HG02938 (cell line): Measurements from ENCODE around the gene RALGAPB.
A peak's percentile ranks its signal among the peaks of the same experiment; 100 is the strongest.
"Not testable (repeated sequence)": the region's sequence is repeated elsewhere in the genome, so short reads cannot be mapped to it uniquely, and the experiment has no call there.

Experiments
- ATAC-seq: cut with Tn5 transposase; IDR thresholded peaks from one replicate; pipeline ENCODE4 v1.9.1; 2021; ENCODE audit warnings: mild to moderate bottlenecking, moderate library complexity; ENCODE audit not compliant: unreplicated experiment

RALGAPB gene

DNA sequence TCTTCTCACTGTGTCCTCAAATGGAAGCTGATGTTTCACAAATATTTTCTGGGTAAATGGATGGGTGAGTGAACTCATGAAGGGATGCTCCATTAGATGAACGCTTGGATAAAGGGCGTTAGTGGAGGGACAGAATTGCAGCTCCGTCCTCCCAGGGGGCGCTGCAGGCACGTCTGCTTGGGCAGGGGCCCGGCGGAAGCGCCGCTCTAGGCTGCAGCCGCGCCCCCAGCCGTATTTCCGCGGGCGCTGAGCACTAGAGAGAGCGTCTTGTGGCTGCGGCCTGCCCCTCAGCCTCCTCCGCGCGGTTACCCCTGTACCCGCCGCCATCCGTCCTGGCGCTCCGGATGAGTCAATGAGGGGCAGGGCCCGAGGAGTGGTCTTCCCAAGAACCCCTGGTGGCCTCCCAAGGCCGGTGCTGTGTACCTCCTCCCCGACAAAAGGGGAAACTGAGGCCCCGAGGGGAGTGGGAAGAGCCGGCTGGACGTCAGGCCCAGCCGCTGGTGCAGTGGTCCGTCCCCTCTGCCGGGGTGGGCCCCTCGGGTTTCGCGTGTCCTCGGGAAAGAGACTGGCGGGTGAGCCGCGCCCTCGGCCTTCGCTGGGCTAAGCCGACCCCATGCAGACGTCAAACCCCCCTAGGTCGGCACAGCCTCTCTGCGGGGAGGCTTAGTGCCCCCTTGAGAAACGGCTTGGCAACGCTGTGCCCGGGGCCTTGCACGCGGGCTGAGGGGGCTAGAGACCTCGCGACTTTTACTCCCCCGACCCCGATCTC is 26.0 kb upstream of the RALGAPB start:
- peak; percentile 76 for ATAC-seq

DNA sequence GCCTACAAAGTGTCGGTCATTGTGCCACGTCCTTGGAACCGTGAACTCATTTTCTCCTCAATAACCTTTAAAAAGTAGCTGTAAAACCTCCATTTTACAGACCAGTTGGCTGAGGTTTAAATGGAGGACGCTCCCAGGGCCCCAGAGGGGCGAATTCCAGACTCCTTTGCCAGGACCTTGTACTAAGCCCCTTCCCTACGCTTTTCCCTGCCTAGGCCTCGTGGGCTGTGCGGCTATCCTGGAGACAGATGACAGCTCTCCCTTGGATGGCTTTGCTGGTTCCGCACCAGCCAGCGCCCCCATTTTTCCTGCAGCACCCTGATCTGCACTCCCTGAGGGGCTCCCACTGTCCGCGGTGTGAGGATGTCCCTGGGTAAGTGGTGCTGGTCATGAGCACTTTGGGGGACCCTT is 25.4 kb upstream of the RALGAPB start:
- ATAC-seq, result no peak

DNA sequence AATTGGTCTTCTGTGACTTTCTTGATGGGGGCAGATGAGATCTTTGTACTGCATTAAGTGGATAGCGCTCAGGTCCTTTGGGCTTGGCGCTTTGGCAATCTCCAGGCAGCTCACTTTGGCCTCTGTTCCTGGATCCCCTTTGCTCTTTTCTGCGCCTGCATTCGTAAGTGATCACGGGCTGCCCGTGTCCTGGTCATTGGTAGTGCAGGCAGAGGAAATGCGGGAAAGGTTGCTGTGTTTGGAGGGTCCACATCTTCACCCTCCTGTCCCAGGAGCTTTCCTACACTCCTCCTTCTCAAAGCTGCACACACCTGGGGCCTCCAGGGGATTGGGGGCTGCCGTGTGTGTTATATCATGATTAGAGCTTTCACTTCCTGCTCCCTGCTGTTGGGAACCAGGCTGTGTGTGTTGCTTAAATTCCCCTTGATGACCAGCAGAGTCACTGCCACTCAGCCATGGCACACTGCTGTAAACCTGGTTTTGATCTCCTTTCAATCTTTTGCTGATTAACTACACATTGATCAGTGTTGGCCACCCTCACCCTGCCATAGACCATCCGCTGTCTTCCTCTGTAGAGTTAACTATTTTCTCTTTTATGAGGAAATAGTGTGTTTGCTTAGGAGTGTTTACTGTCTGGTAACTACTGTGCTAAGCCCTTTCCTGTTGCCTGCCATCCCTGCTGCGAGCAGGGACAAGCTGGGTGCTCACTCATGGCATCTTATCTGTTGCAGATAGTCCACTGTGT is 24.5 kb upstream of the RALGAPB start:
- ATAC-seq, result no peak

DNA sequence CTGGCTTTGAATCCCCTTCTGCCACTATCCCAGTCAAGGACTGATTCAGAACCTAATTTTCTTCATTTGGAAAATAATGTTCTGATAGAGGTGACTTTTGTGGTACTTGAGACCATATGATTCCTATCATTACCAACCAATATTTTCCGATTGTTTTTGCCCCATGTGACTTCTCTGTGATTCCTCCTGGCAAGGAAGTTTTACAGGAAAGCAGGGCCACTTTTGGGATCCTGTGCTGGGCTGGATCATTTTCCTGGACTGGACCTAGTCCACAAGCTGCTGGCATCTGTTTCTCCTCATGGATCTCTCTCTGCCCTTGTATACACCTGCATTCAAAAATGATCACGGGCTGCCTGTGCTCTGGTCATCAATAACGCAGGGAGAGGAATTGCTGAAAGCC is 23.6 kb upstream of the RALGAPB start:
- ATAC-seq, result no peak

DNA sequence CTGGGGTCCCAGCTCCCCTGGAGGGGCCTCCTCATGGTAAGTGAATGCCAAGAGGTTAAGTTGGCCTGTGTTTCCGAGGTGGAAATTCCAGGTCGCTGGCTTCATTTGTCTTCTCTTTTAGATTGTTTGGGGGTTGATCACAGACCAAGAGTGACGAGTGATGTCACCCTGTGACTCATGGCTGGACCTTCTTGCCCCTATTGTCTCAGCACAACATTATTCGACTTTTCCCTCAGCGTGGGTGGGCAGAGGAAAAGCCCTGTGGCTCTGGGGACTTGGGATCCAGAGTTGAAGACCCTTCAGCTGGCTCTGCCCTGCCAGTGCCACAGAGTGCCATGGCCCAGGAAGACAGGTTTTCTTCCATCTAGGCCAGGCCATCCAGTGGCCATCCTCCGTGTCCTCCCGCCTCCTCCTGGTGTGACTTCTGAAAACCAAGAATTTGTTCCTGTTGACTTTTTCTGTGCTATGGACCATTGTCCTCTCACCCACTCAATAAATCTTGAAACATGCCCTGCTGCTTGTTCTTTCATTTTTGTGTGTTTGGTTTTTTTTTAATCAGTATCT is 22.1 kb upstream of the RALGAPB start:
- ATAC-seq, result no peak

DNA sequence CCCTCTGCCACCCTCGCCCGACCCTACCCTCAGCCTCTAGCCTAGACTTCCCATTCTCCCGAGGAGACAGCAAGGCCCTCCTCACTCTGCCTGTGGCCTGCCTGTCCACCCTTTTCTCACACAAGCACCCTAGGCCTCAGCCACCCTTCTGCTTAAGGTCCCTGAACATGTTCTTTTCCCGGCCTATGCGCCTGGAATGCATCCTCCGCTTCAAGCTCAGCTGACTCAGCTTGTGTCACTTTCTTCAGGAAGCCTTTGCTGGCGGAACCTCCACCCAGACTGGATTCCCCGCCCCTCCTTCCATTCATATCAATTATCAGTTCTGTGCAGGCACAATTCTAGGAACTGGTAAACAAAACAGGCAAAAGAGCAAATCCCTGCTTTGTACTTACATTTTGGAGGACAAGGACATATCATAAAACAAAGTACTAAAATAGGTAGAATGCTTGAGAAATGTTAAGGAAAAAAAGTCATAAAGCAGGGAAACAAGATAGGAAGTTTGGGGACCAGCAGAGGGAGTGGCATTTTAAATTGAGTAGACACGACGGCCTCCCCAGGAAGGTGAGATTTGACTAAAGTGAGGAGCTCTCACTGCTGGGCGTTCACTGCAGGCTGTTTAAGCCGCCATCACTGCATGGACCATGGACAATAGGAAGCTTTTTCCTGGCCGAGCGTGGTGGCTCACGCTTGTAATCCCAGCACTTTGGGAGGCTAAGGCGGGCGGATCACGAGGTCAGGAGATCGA is 19.6 kb upstream of the RALGAPB start:
- ATAC-seq, result no peak

DNA sequence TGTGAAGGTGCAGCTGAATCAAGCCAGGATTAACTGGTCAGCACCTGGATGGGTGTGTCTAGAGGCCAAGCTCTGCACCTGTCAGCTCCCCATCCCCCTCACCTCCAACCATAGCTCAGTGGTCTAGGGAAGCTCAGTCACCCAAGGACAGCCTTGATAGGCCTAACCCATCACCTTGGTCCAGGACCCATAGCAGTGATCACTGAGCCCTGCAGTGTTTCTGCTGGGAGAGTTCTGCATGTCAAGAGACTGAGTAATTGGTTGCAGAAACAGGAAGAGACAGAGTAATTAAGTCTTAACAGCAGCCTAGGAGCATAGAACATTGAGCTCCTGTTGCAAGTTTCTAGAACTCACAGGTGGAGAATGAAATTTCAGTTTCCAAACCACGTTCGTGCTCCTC is 18.7 kb upstream of the RALGAPB start:
- no peak for ATAC-seq

DNA sequence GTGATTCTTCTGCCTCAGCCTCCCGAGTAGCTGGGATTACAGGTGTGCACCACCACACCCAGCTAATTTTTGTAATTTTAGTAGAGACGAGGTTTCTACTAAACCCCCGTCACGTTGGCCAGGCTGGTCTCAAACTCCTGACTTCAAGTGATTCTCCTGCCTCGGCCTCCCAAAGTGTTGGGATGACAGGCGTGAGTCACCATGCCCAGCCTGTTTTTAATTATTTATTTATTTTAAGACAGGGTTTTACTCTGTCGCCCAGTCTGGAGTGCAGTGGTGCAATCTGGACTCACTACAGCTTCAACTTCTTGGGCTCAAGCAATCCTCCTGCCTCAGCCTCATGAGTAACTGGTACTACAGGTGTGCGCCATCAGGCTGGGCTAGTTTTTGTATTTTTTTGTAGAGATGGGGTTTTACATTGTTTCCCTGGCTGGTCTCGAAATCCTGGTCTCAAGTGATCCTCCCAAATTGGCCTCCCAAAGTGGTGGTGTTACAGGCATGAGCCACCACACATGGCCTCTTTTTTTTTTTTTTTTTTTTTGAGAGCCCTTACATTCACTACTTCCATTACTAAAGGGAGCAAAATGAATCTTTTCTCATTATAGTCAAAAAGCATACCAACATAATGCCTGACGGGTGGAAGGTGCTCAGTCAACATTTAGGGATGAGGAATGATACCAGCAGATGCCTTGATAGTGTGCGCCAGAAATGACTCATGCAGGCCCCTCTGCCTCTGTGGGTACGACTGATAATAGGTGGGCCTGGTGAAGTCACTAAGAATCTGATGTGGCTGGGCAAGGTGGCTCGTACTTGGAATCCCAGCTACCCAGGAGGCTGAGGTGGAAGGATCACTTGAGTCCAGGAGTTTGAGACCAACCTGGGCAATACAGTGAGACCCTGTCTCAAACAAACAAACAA is 17.8 kb upstream of the RALGAPB start:
- ATAC-seq, result no peak

DNA sequence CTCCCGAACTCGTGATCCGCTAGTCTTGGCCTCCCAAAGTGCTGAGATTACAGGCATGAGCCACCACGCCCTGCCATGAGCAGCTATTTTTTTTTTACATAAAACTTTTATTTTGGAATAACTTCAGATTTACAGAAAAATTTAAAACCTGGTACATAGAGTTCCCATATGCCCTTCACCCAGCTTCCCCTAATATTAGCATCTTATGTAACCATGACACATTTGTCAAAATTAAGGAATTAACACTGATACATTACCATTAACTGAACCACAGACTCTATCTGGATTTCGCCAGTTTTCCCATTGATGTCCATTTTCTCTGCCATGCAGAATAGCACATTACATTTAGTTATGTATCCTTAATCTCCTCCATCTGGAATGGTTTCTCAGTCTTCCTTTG is 14.3 kb upstream of the RALGAPB start:
- no peak for ATAC-seq

DNA sequence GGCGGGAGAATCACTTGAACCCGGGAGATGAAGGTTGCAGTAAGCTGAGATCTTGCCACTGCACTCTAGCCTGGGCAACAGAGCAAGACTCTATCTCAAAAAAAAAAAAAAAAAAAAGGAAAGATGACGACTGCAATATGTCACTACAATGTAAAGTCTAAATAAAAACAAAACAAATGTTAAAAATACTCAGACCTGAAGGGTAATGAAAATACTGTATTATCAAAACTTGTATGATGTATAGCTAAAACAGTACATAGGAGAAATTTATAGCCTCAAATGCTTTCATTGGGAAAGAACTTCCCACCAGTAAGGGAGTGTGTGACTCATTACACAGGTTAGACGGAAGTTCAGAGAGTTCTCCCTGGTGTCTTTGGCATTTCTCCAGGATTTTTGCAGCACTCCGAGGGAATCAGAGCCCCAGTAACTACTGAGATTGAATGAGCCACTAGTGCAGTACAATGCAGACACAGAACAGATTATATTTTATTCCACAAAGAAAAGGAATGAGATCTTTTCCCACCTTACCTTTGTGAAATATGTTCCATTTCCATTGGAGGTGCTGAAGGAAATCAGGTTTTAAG is 12.5 kb upstream of the RALGAPB start:
- ATAC-seq, result no peak

DNA sequence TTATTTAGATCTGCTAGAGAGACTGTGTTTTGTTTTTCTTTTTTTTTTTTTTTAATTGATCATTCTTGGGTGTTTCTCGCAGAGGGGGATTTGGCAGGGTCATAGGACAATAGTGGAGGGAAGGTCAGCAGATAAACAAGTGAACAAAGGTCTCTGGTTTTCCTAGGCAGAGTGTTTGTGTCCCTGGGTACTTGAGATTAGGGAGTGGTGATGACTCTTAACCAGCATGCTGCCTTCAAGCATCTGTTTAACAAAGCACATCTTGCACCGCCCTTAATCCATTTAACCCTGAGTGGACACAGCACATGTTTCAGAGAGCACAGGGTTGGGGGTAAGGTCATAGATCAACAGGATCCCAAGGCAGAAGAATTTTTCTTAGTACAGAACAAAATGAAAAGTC is 12.0 kb upstream of the RALGAPB start:
- not testable (repeated sequence) for ATAC-seq

DNA sequence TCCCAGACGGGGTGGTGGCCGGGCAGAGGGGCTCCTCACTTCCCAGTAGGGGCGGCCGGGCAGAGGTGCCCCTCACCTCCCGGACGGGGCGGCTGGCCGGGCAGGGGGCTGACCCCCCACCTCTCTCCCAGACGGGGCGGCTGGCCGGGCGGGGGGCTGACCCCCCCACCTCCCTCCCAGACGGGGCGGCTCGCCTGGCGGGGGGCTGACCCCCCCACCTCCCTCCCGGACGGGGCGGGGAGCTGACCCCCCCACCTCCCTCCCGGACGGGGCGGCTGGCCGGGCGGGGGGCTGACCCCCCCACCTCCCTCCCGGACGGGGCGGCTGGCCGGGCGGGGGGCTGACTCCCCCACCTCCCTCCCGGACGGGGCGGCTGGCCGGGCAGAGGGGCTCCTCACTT is 11.5 kb upstream of the RALGAPB start:
- ATAC-seq, result not testable (repeated sequence)

DNA sequence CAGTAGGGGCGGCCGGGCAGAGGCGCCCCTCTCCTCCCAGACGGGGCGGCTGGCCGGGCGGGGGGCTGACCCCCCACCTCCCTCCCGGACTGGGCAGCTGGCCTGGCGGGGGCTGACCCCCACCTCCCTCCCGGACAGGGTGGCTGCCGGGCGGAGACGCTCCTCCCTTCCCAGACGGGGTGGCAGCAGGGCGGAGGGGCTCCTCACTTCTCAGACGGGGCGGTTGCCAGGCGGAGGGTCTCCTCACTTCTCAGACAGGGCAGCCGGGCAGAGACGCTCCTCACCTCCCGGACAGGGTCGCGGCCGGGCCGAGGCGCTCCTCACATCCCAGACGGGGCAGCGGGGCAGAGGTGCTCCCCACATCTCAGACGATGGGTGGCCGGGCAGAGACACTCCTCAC is 11.1 kb upstream of the RALGAPB start:
- ATAC-seq, result not testable (repeated sequence)

DNA sequence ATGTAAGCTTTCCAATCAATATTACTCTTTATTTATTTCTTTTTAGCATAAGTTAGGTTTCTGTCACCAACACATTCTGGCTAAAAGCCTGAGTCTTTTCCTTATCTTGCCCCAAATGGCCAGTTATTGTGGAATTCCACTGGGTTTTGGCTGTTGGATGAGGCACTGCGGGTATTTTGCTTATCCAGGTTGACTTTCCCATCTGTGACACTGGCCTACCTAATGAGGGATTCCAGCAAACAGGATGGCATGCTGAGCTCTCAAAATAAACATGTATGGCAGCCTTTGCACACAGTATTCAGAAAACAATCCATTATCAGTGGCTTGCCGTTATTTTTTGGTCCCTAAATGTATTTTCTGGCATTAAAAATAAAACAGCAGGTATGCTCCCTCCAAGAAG is 6.5 kb upstream of the RALGAPB start:
- no peak for ATAC-seq

DNA sequence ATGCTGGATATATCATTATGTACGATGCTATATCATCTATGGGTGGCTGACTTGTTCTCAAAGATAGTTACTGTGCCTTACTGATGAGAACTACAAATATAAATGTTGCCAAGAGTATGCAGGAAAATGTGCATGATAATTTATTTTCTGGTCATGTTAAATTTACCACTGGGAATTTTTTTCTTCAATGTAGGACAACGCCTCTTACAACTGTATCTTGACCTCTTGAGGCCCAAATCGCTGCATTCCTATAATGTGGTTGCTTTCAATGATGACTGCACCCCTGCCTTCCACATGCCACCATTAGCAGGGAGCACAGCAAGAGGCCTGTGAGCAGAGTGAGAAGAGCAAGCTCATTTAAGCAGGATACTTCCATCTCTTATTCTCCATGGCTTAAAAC is 5.7 kb upstream of the RALGAPB start:
- ATAC-seq, result no peak

DNA sequence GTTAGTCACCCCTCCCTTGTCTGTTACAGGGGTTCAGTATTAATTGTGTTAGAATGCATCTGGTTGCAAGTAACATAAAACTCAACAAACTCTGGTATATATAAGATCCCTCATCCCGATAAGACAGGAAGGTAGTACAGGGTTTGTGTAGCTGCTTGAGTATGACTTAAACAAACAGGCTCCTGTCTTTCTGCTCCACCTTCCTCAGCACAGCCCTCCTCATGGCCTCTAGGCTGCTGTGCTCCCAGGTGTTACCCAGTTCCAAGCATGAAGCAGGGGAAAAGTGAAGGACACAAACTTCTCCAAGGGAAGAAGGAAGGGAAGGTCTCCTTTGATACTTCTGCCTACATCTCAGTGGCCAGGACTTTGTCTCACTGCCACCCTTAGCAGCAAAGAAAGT is 1.4 kb upstream of the RALGAPB start:
- ATAC-seq, result no peak

DNA sequence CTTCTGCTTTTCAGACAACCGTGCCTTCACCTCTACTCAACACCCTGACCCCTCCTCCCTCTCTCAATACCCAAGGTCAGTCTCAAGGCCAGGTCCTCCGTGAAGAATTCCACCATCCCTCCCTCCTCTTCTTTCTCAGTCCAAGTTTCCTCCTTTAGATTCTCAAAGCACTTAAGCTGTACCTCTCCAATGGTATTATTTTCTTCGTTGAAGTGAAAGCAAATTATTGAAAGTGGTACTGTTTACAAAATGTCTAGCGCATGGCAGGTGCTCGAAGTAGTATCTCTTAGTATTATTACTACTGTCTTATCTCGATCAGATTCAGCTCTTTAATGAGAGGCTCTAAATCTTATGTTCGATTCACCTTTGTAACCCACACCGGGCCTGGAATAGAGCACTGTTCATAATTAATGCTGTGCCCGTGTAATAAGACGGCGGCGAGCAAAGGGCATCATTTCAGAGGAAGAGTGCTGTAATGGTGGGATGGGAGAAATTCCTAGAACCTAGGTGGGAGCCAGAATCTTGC is 593 bp upstream of the RALGAPB start:
- ATAC-seq, result no peak

DNA sequence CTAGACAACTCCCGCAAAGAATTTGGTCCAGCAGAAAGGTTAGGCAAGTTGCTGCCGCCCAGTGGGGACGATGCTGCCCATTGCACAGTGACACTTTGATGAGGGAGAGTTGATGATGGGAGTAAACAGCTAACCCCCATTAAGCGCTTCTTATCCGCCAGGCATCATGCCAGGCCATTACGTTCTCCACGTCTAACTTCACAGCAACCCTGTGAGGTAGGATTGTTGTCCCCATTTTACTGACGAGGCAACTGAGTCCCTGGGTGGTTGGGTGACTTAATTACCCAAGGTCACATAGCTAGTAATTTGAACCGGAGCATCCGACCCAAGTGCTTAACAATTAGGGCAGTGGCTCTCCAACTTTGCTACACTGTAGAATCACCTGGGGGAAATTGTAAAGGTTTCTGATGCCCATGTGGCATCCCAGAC is 738 bp downstream of the RALGAPB start:
- no peak for ATAC-seq

DNA sequence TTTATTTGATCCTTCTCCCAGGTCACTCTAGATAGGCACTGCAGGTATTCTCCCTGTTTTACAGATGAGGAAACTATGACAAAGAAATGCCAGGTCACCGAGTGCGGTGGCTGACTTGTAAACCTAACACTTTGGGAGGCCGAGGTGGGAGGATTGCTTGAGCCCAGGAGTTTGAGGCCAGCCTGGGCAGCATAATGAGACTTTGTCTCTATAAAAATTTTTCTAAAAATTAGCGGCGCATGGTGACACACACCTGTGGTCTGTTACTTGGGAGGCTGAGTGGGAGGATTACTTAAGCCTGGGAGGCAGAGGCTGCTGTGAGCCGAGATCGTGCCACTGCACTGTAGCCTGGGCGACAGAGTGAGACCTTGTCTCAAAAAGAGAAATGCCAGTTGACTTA is 5.1 kb downstream of the RALGAPB start:
- no peak for ATAC-seq

DNA sequence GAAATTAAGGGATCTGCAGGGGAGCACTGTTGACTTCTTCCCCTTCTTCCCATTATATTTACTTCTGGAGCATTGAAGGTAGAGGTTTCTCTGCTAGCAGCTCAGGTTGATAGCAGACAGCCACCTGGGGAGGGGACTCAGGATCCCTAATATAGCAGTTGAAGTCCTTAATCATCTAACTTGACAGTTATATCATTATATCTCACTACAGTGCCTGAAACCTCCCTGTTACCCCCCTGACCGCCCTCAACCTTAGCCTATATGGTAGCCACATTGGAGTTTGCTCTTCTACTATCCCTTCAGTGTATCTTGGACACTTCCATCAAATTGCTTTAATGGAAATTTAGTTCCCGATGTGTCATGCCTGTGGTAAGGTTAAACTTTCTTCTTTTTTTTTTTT is 7.0 kb downstream of the RALGAPB start:
- no peak for ATAC-seq
